Kidney epithelial cell (primary cell): ENCODE measurements around the gene TNF. TPM values are rescaled to one million over a fixed set of nuclear protein-coding genes. Genes with fewer than 3 reads are reported as not detected.

Experiments
- DNase-seq: peaks from one replicate; pipeline ENCODE4 v3.0.0-alpha.2; 2010; ENCODE audit warnings: low read depth
- H3K27me3 ChIP-seq: 2 replicates; pipeline ENCODE4 v1.6.0; 2011; ENCODE audit warnings: low read length; ENCODE audit not compliant: control insufficient read depth, insufficient read depth
- H3K36me3 ChIP-seq: 2 replicates; pipeline ENCODE4 v1.5.1; 2011; ENCODE audit warnings: low read length; ENCODE audit not compliant: control insufficient read depth, insufficient read depth
- H3K4me3 ChIP-seq: 2 replicates; pipeline ENCODE4 v1.5.1; 2011; ENCODE audit warnings: low read depth, mild to moderate bottlenecking, control low read depth, low read length
- CTCF ChIP-seq: IDR thresholded peaks from 2 replicates; pipeline ENCODE4 v1.5.1; 2011; ENCODE audit warnings: mild to moderate bottlenecking, moderate library complexity, low read length, control low read depth, inconsistent platforms; ENCODE audit not compliant: insufficient read depth, poor library complexity, severe bottlenecking
- total RNA-seq: library from RNA; depleted of rRNA; stranded (reverse); fragments of >200 nt; gene quantifications from 2 replicates; pipeline ENCODE4 v1.2.3, GENCODE V29; 2015

Gene TNF
- total RNA-seq, 1 donor from 2014 or later, result 18.6 TPM

DNA sequence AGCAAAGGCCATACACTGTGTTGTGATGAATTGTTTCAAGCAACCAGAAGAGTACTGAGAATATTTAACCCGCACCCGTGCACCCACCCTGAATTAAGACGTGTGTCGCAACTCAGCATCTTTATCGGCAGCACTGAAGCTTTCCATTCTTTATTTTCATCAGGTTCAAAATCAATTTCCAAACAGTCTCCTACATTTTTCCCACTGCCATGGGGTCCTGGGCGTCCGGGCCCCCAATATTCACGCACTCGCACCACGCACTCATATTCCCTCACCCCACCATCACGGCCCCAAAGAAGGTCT lies 5.0 kb downstream of the TNF start:
- Histone ChIP-seq H3K27me3 (no peaks in the 10 kb centered on the region), H3K36me3 (no peaks in the 10 kb centered on the region), H3K4me3 (peak overlapping the region; percentile 85)
- no peak for TF ChIP-seq CTCF
- DNase-seq, result no peak

- Histone ChIP-seq H3K27me3 (no peaks in the 10 kb centered on the region), H3K4me3 (peak overlapping the region; percentile 85), H3K36me3 (no peaks in the 10 kb centered on the region)
- no peak for DNase-seq
- TF ChIP-seq CTCF, result peak; percentile 71
Observed at GRCh38 chr6:31580807-31581433, 5.6 kb downstream of the TNF start.

GRCh38 chr6:31581434-31582229 lies 6.3 kb downstream of the TNF start:
- no peak for TF ChIP-seq CTCF
- no peaks in the 10 kb centered on the region for H3K27me3 ChIP-seq
- peak overlapping the region; percentile 85 for H3K4me3 ChIP-seq
- no peak for DNase-seq
- no peaks in the 10 kb centered on the region for H3K36me3 ChIP-seq

- DNase-seq, result no peak
- Histone ChIP-seq H3K4me3 (peak within 1 kb of the TSS; percentile 85), H3K27me3 (no peaks in the 10 kb centered on the region), H3K36me3 (no peaks in the 10 kb centered on the region)
- TF ChIP-seq CTCF, result no peak
Observed at GRCh38 chr6:31582230-31582643, 6.9 kb downstream of the TNF start, which contains the start of gene LTB. LTB (minus strand) TSS chr6:31582424; CDS start chr6:31582417, 7 bp downstream.

DNA sequence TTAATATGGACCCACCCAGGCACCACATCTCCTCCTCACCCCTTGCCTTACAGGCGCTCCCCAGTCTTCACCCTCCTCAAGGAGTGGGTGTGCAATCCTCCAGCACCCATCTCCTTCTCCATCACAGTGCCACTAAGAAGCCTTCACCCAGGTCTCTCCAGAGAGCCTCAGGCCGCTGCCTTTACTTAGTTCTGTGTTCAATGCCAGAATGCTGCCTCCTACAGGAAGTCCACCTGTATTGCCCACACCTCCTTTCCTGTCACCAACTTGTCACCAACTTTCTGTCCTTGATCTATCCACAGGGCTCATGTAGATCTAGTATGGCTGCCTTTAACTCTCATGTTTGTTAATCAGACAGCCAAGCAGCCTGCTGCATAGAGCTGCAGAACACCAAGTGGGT lies 10.1 kb downstream of the TNF start:
- no peak for DNase-seq
- no peak overlapping the region for H3K4me3 ChIP-seq
- no peaks in the 10 kb centered on the region for H3K36me3 ChIP-seq
- TF ChIP-seq CTCF, result peak; percentile 25
- H3K27me3 ChIP-seq, result no peaks in the 10 kb centered on the region
